GM21619 (cell line): ENCODE measurements around the gene PCDHB9.
"Not testable (repeated sequence)": the region's sequence is repeated elsewhere in the genome, so short reads cannot be mapped to it uniquely, and the experiment has no call there.

Experiments used
- ATAC-seq: cut with Tn5 transposase; IDR thresholded peaks from one replicate; pipeline ENCODE4 v1.9.1; 2021; ENCODE audit not compliant: unreplicated experiment

Gene PCDHB9

GRCh38 chr5:141184117-141184855 lies 2.7 kb upstream of the PCDHB9 start:
- ATAC-seq, result not testable (repeated sequence)

- not testable (repeated sequence) for ATAC-seq
Observed at GRCh38 chr5:141188682-141189081, 1.7 kb downstream of the PCDHB9 start.

- not testable (repeated sequence) for ATAC-seq
Observed at GRCh38 chr5:141189131-141189530, 2.2 kb downstream of the PCDHB9 start.

GRCh38 chr5:141192110-141192725 lies 5.3 kb downstream of the PCDHB9 start, which contains the start of gene PCDHB10:
TSS of gene PCDHB10 (plus strand) at chr5:141192353. CDS start at chr5:141192553, 200 bp downstream.
- ATAC-seq, result no peak

GRCh38 chr5:141194332-141194731 lies 7.4 kb downstream of the PCDHB9 start:
- not testable (repeated sequence) for ATAC-seq

GRCh38 chr5:141196363-141196762 lies 9.4 kb downstream of the PCDHB9 start:
- ATAC-seq, result no peak

- ATAC-seq, result no peak
Observed at GRCh38 chr5:141199359-141200235, 12.6 kb downstream of the PCDHB9 start, which contains the start of gene PCDHB11. TSS of gene PCDHB11 (plus strand) at chr5:141199627. CDS start at chr5:141199775, 148 bp downstream.

GRCh38 chr5:141201126-141201525 lies 14.2 kb downstream of the PCDHB9 start:
- ATAC-seq, result not testable (repeated sequence)

GRCh38 chr5:141201646-141202045 lies 14.7 kb downstream of the PCDHB9 start:
- not testable (repeated sequence) for ATAC-seq

GRCh38 chr5:141208478-141208877 lies 21.5 kb downstream of the PCDHB9 start, which contains the start of gene PCDHB12:
TSS of gene PCDHB12 (plus strand) at chr5:141208719. CDS start at chr5:141208908, 189 bp downstream.
- ATAC-seq, result no peak

GRCh38 chr5:141210281-141210680 lies 23.3 kb downstream of the PCDHB9 start:
- ATAC-seq, result not testable (repeated sequence)

- ATAC-seq, result not testable (repeated sequence)
Observed at GRCh38 chr5:141210849-141211248, 23.9 kb downstream of the PCDHB9 start.

GRCh38 chr5:141213656-141214339 lies 26.8 kb downstream of the PCDHB9 start, which contains the start of gene PCDHB13:
TSS of gene PCDHB13 (plus strand) at chr5:141213919. CDS start at chr5:141214124, 205 bp downstream.
- ATAC-seq, result not testable (repeated sequence)

- ATAC-seq, result not testable (repeated sequence)
Observed at GRCh38 chr5:141214583-141214982, 27.6 kb downstream of the PCDHB9 start.

- not testable (repeated sequence) for ATAC-seq
Observed at GRCh38 chr5:141215504-141215903, 28.5 kb downstream of the PCDHB9 start.

- ATAC-seq, result not testable (repeated sequence)
Observed at GRCh38 chr5:141216035-141216434, 29.1 kb downstream of the PCDHB9 start.

- no peak for ATAC-seq
Observed at GRCh38 chr5:141223112-141223783, 36.3 kb downstream of the PCDHB9 start, which contains the start of gene PCDHB14. TSS of gene PCDHB14 (plus strand) at chr5:141223343. CDS start at chr5:141223506, 163 bp downstream.

GRCh38 chr5:141224844-141225243 lies 37.9 kb downstream of the PCDHB9 start:
- ATAC-seq, result not testable (repeated sequence)

- not testable (repeated sequence) for ATAC-seq
Observed at GRCh38 chr5:141225421-141225820, 38.5 kb downstream of the PCDHB9 start.
